ENCODE data around the gene CSTPP1. TPM values are rescaled to one million over a fixed set of nuclear protein-coding genes. Genes with fewer than 3 reads are reported as not detected.

CSTPP1 gene
- total and polyA plus RNA-seq, 2 donors (not counting 3 experiments of a cell fraction or from before 2014, with no cell fraction given), result 25.9 to 38.2 TPM

DNA sequence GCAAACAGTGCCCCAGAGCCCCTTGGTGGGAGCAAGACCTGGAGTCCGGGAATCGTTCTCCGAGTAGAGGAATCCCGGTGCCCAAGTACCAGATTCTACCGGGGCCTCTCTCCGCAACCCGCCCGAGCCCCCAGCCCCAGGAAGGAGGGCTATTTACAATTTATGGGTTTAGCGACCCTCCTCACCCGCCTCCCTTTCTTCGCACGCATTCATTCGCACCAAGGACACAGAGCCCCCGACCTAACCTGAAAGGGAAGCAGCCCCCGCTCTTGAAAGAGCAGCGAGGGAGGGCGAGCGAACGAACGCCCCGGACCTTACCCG lies 18.8 kb upstream of the CSTPP1 start:
- H3K79me2 ChIP-seq (ENCODE audit: control insufficient read depth, insufficient read depth, low read length), result no peaks in the 10 kb centered on the region
- no peaks in the 10 kb centered on the region for H3K36me3 ChIP-seq (ENCODE audit: control insufficient read depth in 2 of 2, extremely low read depth in 1 of 2, insufficient read depth in 2 of 2, low read length in 2 of 2)
- intact Hi-C loops (cut with micrococcal nuclease) (no loop called here), dilution Hi-C loops (cut with MboI; ENCODE audit: extremely low pct_ligation_motif_present, low sequenced_read_pairs) (no loop called here)
- no peaks in the 10 kb centered on the region for H4K20me1 ChIP-seq (replicated peaks; ENCODE audit: control insufficient read depth, extremely low read depth, insufficient read depth, low read length)
- peak; percentile 62 for TF ChIP-seq EZH2 (IDR thresholded peaks at IDR 0.05; ENCODE audit: borderline replicate concordance, low read depth, low read length, severe bottlenecking)
- TF ChIP-seq POLR2A (IDR thresholded peaks at IDR 0.05; ENCODE audit: low read depth, low read length), result no peak
- H3K9ac ChIP-seq (replicated peaks; ENCODE audit: extremely low read depth, insufficient read depth, low read length), result no peak overlapping the region
- peak overlapping the region; percentile 96 for H3K4me2 ChIP-seq (ENCODE audit: insufficient read depth, low read length)
- H3K4me3 ChIP-seq (replicated peaks in 1 of 3; ENCODE audit: insufficient read depth in 1 of 3, low read depth in 1 of 3, low read length in 3 of 3), result peak overlapping the region; percentile 47 to 72 (median 60)
- peaks cover 20 to 23% of the 10 kb centered on the region in 2 experiments for H3K27me3 ChIP-seq (ENCODE audit: control insufficient read depth in 2 of 2, insufficient read depth in 2 of 2, low read length in 2 of 2)
- FAIRE-seq (no peak), DNase-seq (ENCODE audit: low read depth, low spot score) (no peak)
- peaks cover 19% of the 10 kb centered on the region for H3K4me1 ChIP-seq (ENCODE audit: control insufficient read depth, extremely low read depth, insufficient read depth, low read length)
- no TSS peak for BruUV-seq (replicated peaks)
- peak overlapping the region; percentile 89 for H2AFZ ChIP-seq (ENCODE audit: low read depth, low read length)
- no peaks in the 10 kb centered on the region for H3K9me1 ChIP-seq (replicated peaks; ENCODE audit: control insufficient read depth, extremely low read depth, insufficient read depth, low read length)
- ChIA-PET CTCF (interaction anchor here (1.2 to 2.4 kb wide), 4 partner anchors 11 to 245 kb away, joined by 5 to 44 read pairs (median 8); no protein-coding TSS in a partner anchor), POLR2A (no interaction called here)
- no peak overlapping the region for H3K27ac ChIP-seq (ENCODE audit: insufficient read depth, low read depth, low read length)
- no peaks in the 10 kb centered on the region for H3K9me3 ChIP-seq (replicated peaks; ENCODE audit: control insufficient read depth, insufficient read depth, low read length)

- Histone ChIP-seq H3K4me1 (ENCODE audit: control insufficient read depth, extremely low read depth, insufficient read depth, low read length) (peaks cover 19% of the 10 kb centered on the region), H3K79me2 (ENCODE audit: control insufficient read depth, insufficient read depth, low read length) (no peaks in the 10 kb centered on the region), H3K9ac (replicated peaks; ENCODE audit: extremely low read depth, insufficient read depth, low read length) (peak within 1 kb of the TSS; percentile 34), H4K20me1 (replicated peaks; ENCODE audit: control insufficient read depth, extremely low read depth, insufficient read depth, low read length) (no peaks in the 10 kb centered on the region), H3K9me3 (replicated peaks; ENCODE audit: control insufficient read depth, insufficient read depth, low read length) (no peaks in the 10 kb centered on the region), H3K4me2 (ENCODE audit: insufficient read depth, low read length) (peak within 1 kb of the TSS; percentile 96), H3K27me3 (ENCODE audit: control insufficient read depth in 2 of 2, insufficient read depth in 2 of 2, low read length in 2 of 2) (peaks cover 18 to 19% of the 10 kb centered on the region in 2 experiments), H3K27ac (ENCODE audit: insufficient read depth, low read depth, low read length) (no peak within 1 kb of the TSS), H2AFZ (ENCODE audit: low read depth, low read length) (peak within 1 kb of the TSS; percentile 89), H3K4me3 (replicated peaks in 1 of 3; ENCODE audit: insufficient read depth in 1 of 3, low read depth in 1 of 3, low read length in 3 of 3) (peak within 1 kb of the TSS; percentile 47 to 72 (median 60)), H3K36me3 (ENCODE audit: control insufficient read depth in 2 of 2, extremely low read depth in 1 of 2, insufficient read depth in 2 of 2, low read length in 2 of 2) (no peaks in the 10 kb centered on the region), H3K9me1 (replicated peaks; ENCODE audit: control insufficient read depth, extremely low read depth, insufficient read depth, low read length) (no peaks in the 10 kb centered on the region)
- POLR2A ChIA-PET, result interaction anchor here (1.0 kb wide), 1 partner anchor 18 kb away, joined by 3 read pairs; the partner anchor contains the start of gene CSTPP1
- TF ChIP-seq JUN (IDR thresholded peaks at IDR 0.05; ENCODE audit: borderline replicate concordance, insufficient read depth, insufficient read length, low read depth) (no peak), EZH2 (IDR thresholded peaks at IDR 0.05; ENCODE audit: borderline replicate concordance, low read depth, low read length, severe bottlenecking) (peak; percentile 3), MYC (IDR thresholded peaks at IDR 0.05; ENCODE audit: low read depth, low read length) (no peak)
- dilution Hi-C loops (cut with MboI; ENCODE audit: extremely low pct_ligation_motif_present, low sequenced_read_pairs) (no loop called here), intact Hi-C loops (cut with micrococcal nuclease) (no loop called here)
- BruUV-seq (replicated peaks), result no TSS peak
- CTCF ChIA-PET, result interaction anchor here (1.1 to 3.1 kb wide), 3 partner anchors 18 to 235 kb away, joined by 3 to 34 read pairs (median 3); partner anchors contain the start of gene CSTPP1
- DNase-seq (ENCODE audit: low read depth, low spot score), result no peak
- FAIRE-seq, result no peak
These were observed 18.3 kb upstream of the CSTPP1 start, which contains the start of gene LRP4 for GRCh38 chr11:46918083-46918787. TSS of gene LRP4 (minus strand) at chr11:46918550. CDS start at chr11:46918379, 171 bp downstream.

Data from endothelial cell of umbilical vein (primary cell).